Mucosa of descending colon (tissue), 3 donors: ENCODE measurements around the gene GSTA2. TPM values are rescaled to one million over a fixed set of nuclear protein-coding genes. Genes with fewer than 3 reads are reported as not detected.
"Not testable (repeated sequence)": the region's sequence is repeated elsewhere in the genome, so short reads cannot be mapped to it uniquely, and the experiment has no call there.

Experiments used
- ATAC-seq: fragments of 200-7000 bp; cut with Tn5 transposase; one replicate; pipeline ENCODE4 v1.9.1; 2020; ENCODE audit warnings: mild to moderate bottlenecking, moderate library complexity
- DNase-seq, 3 donors: peaks; one replicate each; pipeline ENCODE4 v3.0.0-alpha.2; 2020
- H3K36me3 ChIP-seq: fragments of 200-600 bp; one replicate; pipeline ENCODE4 v1.8.0; 2021; ENCODE audit warnings: low read depth, mild to moderate bottlenecking
- H3K4me1 ChIP-seq: fragments of 200-600 bp; one replicate; pipeline ENCODE4 v1.8.0; 2021; ENCODE audit warnings: low read depth, mild to moderate bottlenecking
- H3K4me3 ChIP-seq: fragments of 200-600 bp; one replicate; pipeline ENCODE4 v1.8.0; 2021; ENCODE audit warnings: mild to moderate bottlenecking
- H3K9me3 ChIP-seq: fragments of 200-600 bp; one replicate; pipeline ENCODE4 v1.8.0; 2021; ENCODE audit warnings: mild to moderate bottlenecking
- CTCF ChIP-seq: fragments of 200-600 bp; IDR thresholded peaks from one replicate; pipeline ENCODE4 v1.8.0; 2022; ENCODE audit warnings: antibody characterized with exemption, mild to moderate bottlenecking
- intact Hi-C, 2 donors: fragments of 100-400 bp; cut with DNase I in 1 of 2; cut with micrococcal nuclease in 1 of 2; formaldehyde crosslinking; loops; one replicate each; pipeline versions ENCODE4 v1.11.0 to v1.11.1; 2022; cut with DNase I, micrococcal nuclease
- long read RNA-seq, 2 donors: library from polyadenylated mRNA; unstranded; transcript quantifications; one replicate each; pipeline ENCODE4 v2.0.0, GENCODE V29; 2019 to 2021
- total RNA-seq, 3 donors: library from RNA; stranded (reverse); fragmentation: NEBNext Ultra II Directional in 2 of 3; extraction: Animal tissue kit (Norgen Biotek cat#: 25700) in 2 of 3; gene quantifications; one replicate each; pipeline versions ENCODE4 v1.2.1 to v1.2.4, GENCODE V29; 2021 to 2023
- donor health status: DM: no; HTN: no; CAD: no; lungs with moderate emphysema.
- donor health status: DM: no; HTN: no; CAD: no.
- donor health status: DM: no; HTN: yes; CAD: no.

The GSTA2 gene
- total RNA-seq, result under 1 TPM in 2 of 3 donors, not detected in 1; 0.27 to 0.29 TPM
- long read RNA-seq, donor 1, result 0 reads
- long read RNA-seq, donor 2, result 0 reads

- intact Hi-C loops, H3K4me3 ChIP-seq, H3K36me3 ChIP-seq, H3K4me1 ChIP-seq, H3K9me3 ChIP-seq: not testable (repeated sequence)
- ATAC-seq (peak; percentile 50), DNase-seq (peak in 1 of 3 donors; percentile 20)
These were observed at the start of gene GSTA2 for GRCh38 chr6:52763322-52763916. Gene GSTA2 (minus strand): TSS chr6:52763475. CDS start chr6:52757947, 5,528 bp downstream.

GRCh38 chr6:52809777-52810176, 46.5 kb upstream of the GSTA2 start:
- H3K9me3 ChIP-seq, H3K4me1 ChIP-seq, H3K4me3 ChIP-seq, H3K36me3 ChIP-seq, ATAC-seq, DNase-seq, intact Hi-C loops: not testable (repeated sequence)

- no peak for DNase-seq
- no peaks in the 10 kb centered on the region for H3K9me3 ChIP-seq
- no peaks in the 10 kb centered on the region for H3K36me3 ChIP-seq
- intact Hi-C loops, result no loop called here
- no peak for TF ChIP-seq CTCF
- no peak for ATAC-seq
- H3K4me3 ChIP-seq, result no peak overlapping the region
- H3K4me1 ChIP-seq, result no peaks in the 10 kb centered on the region
These were observed 45.4 kb upstream of the GSTA2 start for GRCh38 chr6:52808660-52809059.

GRCh38 chr6:52803668-52804255, 40.5 kb upstream of the GSTA2 start, which contains the start of gene GSTA1:
Gene GSTA1 (minus strand): TSS chr6:52803816. CDS start chr6:52799267, 4,549 bp downstream.
- H3K4me1 ChIP-seq, H3K4me3 ChIP-seq, H3K36me3 ChIP-seq, intact Hi-C loops, H3K9me3 ChIP-seq: not testable (repeated sequence)
- DNase-seq, result peak in 1 of 3 donors; percentile 7
- peak; percentile 65 for ATAC-seq

- Histone ChIP-seq H3K4me1 (no peaks in the 10 kb centered on the region), H3K36me3 (no peaks in the 10 kb centered on the region), H3K4me3 (no peak overlapping the region), H3K9me3 (no peaks in the 10 kb centered on the region)
- DNase-seq, result no peak
- TF ChIP-seq CTCF, result no peak
- intact Hi-C loops, result no loop called here
- ATAC-seq, result no peak
These were observed 39.5 kb upstream of the GSTA2 start for GRCh38 chr6:52802806-52803205.

- intact Hi-C loops, result no loop called here
These were observed 38.0 kb upstream of the GSTA2 start for GRCh38 chr6:52801188-52801841.

GRCh38 chr6:52799272-52799671, 36.0 kb upstream of the GSTA2 start:
- H3K4me1 ChIP-seq, intact Hi-C loops, ATAC-seq, H3K36me3 ChIP-seq, H3K4me3 ChIP-seq, DNase-seq, H3K9me3 ChIP-seq: not testable (repeated sequence)

More at GRCh38 chr6:52801188-52801841, 38.0 kb upstream of the GSTA2 start:
- H3K4me1 ChIP-seq, result no peaks in the 10 kb centered on the region
- no peaks in the 10 kb centered on the region for H3K36me3 ChIP-seq
- no peaks in the 10 kb centered on the region for H3K9me3 ChIP-seq
- ATAC-seq (no peak), DNase-seq (no peak)
- no peak for TF ChIP-seq CTCF
- H3K4me3 ChIP-seq, result no peak overlapping the region

GRCh38 chr6:52794366-52794765, 31.1 kb upstream of the GSTA2 start:
- H3K4me3 ChIP-seq, H3K4me1 ChIP-seq, H3K36me3 ChIP-seq, ATAC-seq, H3K9me3 ChIP-seq, DNase-seq, intact Hi-C loops: not testable (repeated sequence)
